ENCODE measurements around the gene ANKRD55.
"Not testable (repeated sequence)": the region's sequence is repeated elsewhere in the genome, so short reads cannot be mapped to it uniquely, and the experiment has no call there.

ANKRD55 gene

GRCh38 chr5:56211298-56211865 is 21.7 kb downstream of the ANKRD55 start:
- DNase-seq (ENCODE audit: low read depth, low spot score): no peak
- no peaks in the 10 kb centered on the region for H3K36me3 ChIP-seq (ENCODE audit: control insufficient read depth, insufficient read depth, low read length)

DNA sequence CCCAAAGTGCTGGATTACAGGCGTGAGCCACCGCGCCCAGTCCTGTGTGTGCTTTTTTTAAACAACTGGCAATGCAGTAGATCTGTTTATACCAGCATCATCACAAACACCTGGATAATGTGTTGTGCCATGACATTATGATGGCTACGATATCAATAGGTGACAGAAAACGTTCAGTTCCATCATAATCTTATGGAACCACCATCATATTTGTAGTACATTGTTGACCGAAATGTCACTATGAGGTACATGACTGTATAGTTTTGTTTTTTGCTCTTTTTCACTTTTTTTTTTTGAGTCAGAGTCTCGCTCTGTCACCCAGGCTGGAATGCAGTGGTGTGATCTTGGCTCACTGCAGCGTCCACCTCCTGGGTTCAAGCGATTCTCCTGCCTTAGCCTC is 24.4 kb downstream of the ANKRD55 start:
- Histone ChIP-seq H3K27me3 (ENCODE audit: control insufficient read depth, insufficient read depth, low read length) (no peaks in the 10 kb centered on the region), H3K27ac (ENCODE audit: low read length) (no peak overlapping the region), H3K9me3 (ENCODE audit: control insufficient read depth, insufficient read depth, low read length) (no peaks in the 10 kb centered on the region), H3K4me3 (ENCODE audit: low read length) (no peak overlapping the region), H3K4me1 (ENCODE audit: control insufficient read depth, insufficient read depth, low read length) (no peaks in the 10 kb centered on the region), H3K36me3 (ENCODE audit: control insufficient read depth, insufficient read depth, low read length) (no peaks in the 10 kb centered on the region)
- DNase-seq (ENCODE audit: low read depth, low spot score): no peak
- WGBS (ENCODE audit: insufficient coverage, insufficient read length): no CpG with 5 or more reads among the region's 9 CpGs

More at GRCh38 chr5:56211298-56211865, 21.7 kb downstream of the ANKRD55 start:
- Histone ChIP-seq H3K27me3 (ENCODE audit: control insufficient read depth, insufficient read depth, low read length) (no peaks in the 10 kb centered on the region), H3K4me3 (ENCODE audit: low read length) (no peak overlapping the region), H3K4me1 (ENCODE audit: control insufficient read depth, insufficient read depth, low read length) (no peaks in the 10 kb centered on the region), H3K27ac (ENCODE audit: low read length) (no peak overlapping the region), H3K9me3 (ENCODE audit: control insufficient read depth, insufficient read depth, low read length) (no peaks in the 10 kb centered on the region)
- no CpG with 5 or more reads among the region's 2 CpGs for WGBS (ENCODE audit: insufficient coverage, insufficient read length)

GRCh38 chr5:56207537-56207936 is 25.6 kb downstream of the ANKRD55 start:
- Histone ChIP-seq H3K4me3 (ENCODE audit: low read length) (no peak overlapping the region), H3K27ac (ENCODE audit: low read length) (no peak overlapping the region), H3K27me3 (ENCODE audit: control insufficient read depth, insufficient read depth, low read length) (no peaks in the 10 kb centered on the region), H3K36me3 (ENCODE audit: control insufficient read depth, insufficient read depth, low read length) (no peaks in the 10 kb centered on the region), H3K9me3 (ENCODE audit: control insufficient read depth, insufficient read depth, low read length) (no peaks in the 10 kb centered on the region), H3K4me1 (ENCODE audit: control insufficient read depth, insufficient read depth, low read length) (no peaks in the 10 kb centered on the region)
- no CpG with 5 or more reads among the region's 2 CpGs for WGBS (ENCODE audit: insufficient coverage, insufficient read length)
- DNase-seq (ENCODE audit: low read depth, low spot score): no peak

- no peak for DNase-seq (ENCODE audit: low read depth, low spot score)
- Histone ChIP-seq H3K36me3 (ENCODE audit: control insufficient read depth, insufficient read depth, low read length) (no peaks in the 10 kb centered on the region), H3K27ac (ENCODE audit: low read length) (no peak overlapping the region), H3K27me3 (ENCODE audit: control insufficient read depth, insufficient read depth, low read length) (no peaks in the 10 kb centered on the region), H3K4me1 (ENCODE audit: control insufficient read depth, insufficient read depth, low read length) (no peaks in the 10 kb centered on the region), H3K9me3 (ENCODE audit: control insufficient read depth, insufficient read depth, low read length) (no peaks in the 10 kb centered on the region), H3K4me3 (ENCODE audit: low read length) (no peak overlapping the region)
- WGBS (ENCODE audit: insufficient coverage, insufficient read length): no CpG with 5 or more reads among the region's 7 CpGs
Measured at GRCh38 chr5:56206126-56206910, 26.8 kb downstream of the ANKRD55 start.

DNA sequence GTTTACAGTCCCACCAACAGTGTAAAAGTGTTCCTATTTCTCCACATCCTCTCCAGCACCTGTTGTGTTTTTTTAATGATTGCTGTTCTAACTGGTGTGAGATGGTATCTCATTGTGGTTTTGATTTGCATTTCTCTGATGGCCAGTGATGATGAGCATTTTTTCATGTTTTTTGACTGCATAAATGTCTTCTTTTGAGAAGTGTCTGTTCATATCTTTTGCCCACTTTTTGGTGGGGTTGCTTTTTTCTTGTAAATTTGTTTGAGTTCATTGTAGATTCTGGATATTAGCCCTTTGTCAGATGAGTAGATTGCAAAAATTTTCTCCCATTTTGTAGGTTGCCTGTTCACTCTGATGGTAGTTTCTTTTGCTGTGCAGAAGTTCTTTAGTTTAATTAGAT is 29.2 kb downstream of the ANKRD55 start:
- not testable (repeated sequence) for H3K9me3 ChIP-seq (ENCODE audit: control insufficient read depth, insufficient read depth, low read length)

DNA sequence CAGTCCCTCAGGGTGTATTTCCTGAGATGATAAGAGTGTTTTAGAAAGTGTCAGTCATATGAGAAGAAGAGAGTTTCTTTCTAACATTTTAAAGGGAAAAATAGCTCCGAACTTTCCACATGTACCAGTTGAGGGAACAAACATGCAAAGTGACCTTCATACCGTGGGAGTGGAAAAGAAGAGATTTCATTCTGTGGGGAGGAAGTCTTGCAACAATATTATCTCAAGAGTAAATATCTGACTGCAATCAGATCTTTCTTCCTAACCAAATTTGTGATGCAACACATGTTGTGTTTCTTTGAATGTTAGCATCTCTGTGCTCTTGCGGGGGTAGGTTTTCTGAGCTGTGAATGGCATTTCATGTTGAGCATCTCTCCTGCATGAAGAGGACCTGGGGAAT is 30.6 kb downstream of the ANKRD55 start:
- Histone ChIP-seq H3K4me3 (ENCODE audit: low read length) (no peak overlapping the region), H3K27me3 (ENCODE audit: control insufficient read depth, insufficient read depth, low read length) (no peaks in the 10 kb centered on the region), H3K36me3 (ENCODE audit: control insufficient read depth, insufficient read depth, low read length) (no peaks in the 10 kb centered on the region), H3K4me1 (ENCODE audit: control insufficient read depth, insufficient read depth, low read length) (no peaks in the 10 kb centered on the region), H3K9me3 (ENCODE audit: control insufficient read depth, insufficient read depth, low read length) (no peaks in the 10 kb centered on the region), H3K27ac (ENCODE audit: low read length) (no peak overlapping the region)
- WGBS (ENCODE audit: insufficient coverage, insufficient read length): no CpG with 5 or more reads among the region's 3 CpGs
- DNase-seq (ENCODE audit: low read depth, low spot score): no peak

More for the DNA sequence above, 29.2 kb downstream of the ANKRD55 start:
- not testable (repeated sequence) for H3K27me3 ChIP-seq (ENCODE audit: control insufficient read depth, insufficient read depth, low read length); H3K4me1 ChIP-seq (ENCODE audit: control insufficient read depth, insufficient read depth, low read length); H3K4me3 ChIP-seq (ENCODE audit: low read length); H3K36me3 ChIP-seq (ENCODE audit: control insufficient read depth, insufficient read depth, low read length); H3K27ac ChIP-seq (ENCODE audit: low read length); DNase-seq (ENCODE audit: low read depth, low spot score)

GRCh38 chr5:56201762-56202261 is 31.3 kb downstream of the ANKRD55 start:
- not testable (repeated sequence) for H3K4me1 ChIP-seq (ENCODE audit: control insufficient read depth, insufficient read depth, low read length); H3K4me3 ChIP-seq (ENCODE audit: low read length); DNase-seq (ENCODE audit: low read depth, low spot score); H3K9me3 ChIP-seq (ENCODE audit: control insufficient read depth, insufficient read depth, low read length); H3K27ac ChIP-seq (ENCODE audit: low read length); H3K27me3 ChIP-seq (ENCODE audit: control insufficient read depth, insufficient read depth, low read length); H3K36me3 ChIP-seq (ENCODE audit: control insufficient read depth, insufficient read depth, low read length)
- WGBS (ENCODE audit: insufficient coverage, insufficient read length): no CpG with 5 or more reads among the region's 3 CpGs

DNA sequence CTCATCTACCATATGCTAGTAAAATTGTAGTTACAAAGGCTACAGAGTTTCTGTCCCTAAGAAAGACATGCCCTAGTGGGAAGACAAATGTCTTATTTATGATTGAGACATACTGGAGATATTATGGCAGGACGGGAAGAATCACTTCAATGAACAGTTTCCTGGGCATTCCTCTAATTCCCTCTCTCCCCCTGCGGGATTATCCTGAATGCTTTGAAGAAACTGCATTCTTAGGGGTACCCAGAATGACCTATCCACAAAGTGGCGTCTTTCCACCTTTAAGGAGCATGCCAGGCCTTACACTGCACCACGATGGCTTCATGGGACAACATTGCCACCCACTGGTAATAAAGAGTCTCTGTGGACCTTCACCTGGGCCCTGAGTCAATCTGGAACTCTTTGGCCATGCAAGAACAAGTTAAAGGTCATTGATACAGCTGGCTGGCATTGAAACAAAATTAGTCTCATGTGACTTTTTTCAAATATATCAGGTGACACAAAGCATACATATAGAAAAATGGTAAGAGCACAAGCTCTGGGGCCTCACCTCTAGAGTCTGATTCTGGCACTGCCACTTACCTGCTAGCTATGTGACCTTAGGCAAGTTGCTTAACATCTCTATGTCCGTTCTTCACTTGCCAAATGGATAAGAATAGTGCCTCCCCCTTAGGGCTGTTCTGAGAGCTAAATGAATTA is 32.0 kb downstream of the ANKRD55 start:
- Histone ChIP-seq H3K4me1 (ENCODE audit: control insufficient read depth, insufficient read depth, low read length) (no peaks in the 10 kb centered on the region), H3K9me3 (ENCODE audit: control insufficient read depth, insufficient read depth, low read length) (no peaks in the 10 kb centered on the region), H3K4me3 (ENCODE audit: low read length) (no peak overlapping the region), H3K27ac (ENCODE audit: low read length) (no peak overlapping the region), H3K36me3 (ENCODE audit: control insufficient read depth, insufficient read depth, low read length) (no peaks in the 10 kb centered on the region), H3K27me3 (ENCODE audit: control insufficient read depth, insufficient read depth, low read length) (no peaks in the 10 kb centered on the region)
- no CpG with 5 or more reads among the region's 5 CpGs for WGBS (ENCODE audit: insufficient coverage, insufficient read length)
- peak; percentile 45 for DNase-seq (ENCODE audit: low read depth, low spot score)

- Histone ChIP-seq H3K36me3 (ENCODE audit: control insufficient read depth, insufficient read depth, low read length) (no peaks in the 10 kb centered on the region), H3K27me3 (ENCODE audit: control insufficient read depth, insufficient read depth, low read length) (no peaks in the 10 kb centered on the region), H3K4me3 (ENCODE audit: low read length) (no peak overlapping the region), H3K27ac (ENCODE audit: low read length) (no peak overlapping the region), H3K9me3 (ENCODE audit: control insufficient read depth, insufficient read depth, low read length) (no peaks in the 10 kb centered on the region), H3K4me1 (ENCODE audit: control insufficient read depth, insufficient read depth, low read length) (no peaks in the 10 kb centered on the region)
- WGBS (ENCODE audit: insufficient coverage, insufficient read length): no CpG with 5 or more reads among the region's 1 CpG
- no peak for DNase-seq (ENCODE audit: low read depth, low spot score)
Measured at GRCh38 chr5:56195016-56195415, 38.1 kb downstream of the ANKRD55 start.

GRCh38 chr5:56192246-56192645 is 40.9 kb downstream of the ANKRD55 start:
- Histone ChIP-seq H3K27ac (ENCODE audit: low read length) (no peak overlapping the region), H3K36me3 (ENCODE audit: control insufficient read depth, insufficient read depth, low read length) (no peaks in the 10 kb centered on the region), H3K9me3 (ENCODE audit: control insufficient read depth, insufficient read depth, low read length) (no peaks in the 10 kb centered on the region), H3K27me3 (ENCODE audit: control insufficient read depth, insufficient read depth, low read length) (no peaks in the 10 kb centered on the region), H3K4me3 (ENCODE audit: low read length) (no peak overlapping the region), H3K4me1 (ENCODE audit: control insufficient read depth, insufficient read depth, low read length) (no peaks in the 10 kb centered on the region)
- no CpG with 5 or more reads among the region's 16 CpGs for WGBS (ENCODE audit: insufficient coverage, insufficient read length)
- DNase-seq (ENCODE audit: low read depth, low spot score): no peak
